Activated CD4-positive, alpha-beta T cell treated with anti-CD3 and anti-CD28 coated beads, Interleukin-2, amount 50 U/mL, for 1 hour (primary cell): Measurements from ENCODE around the gene SDCBP2.

Experiments
- DNase-seq: peaks from one replicate; pipeline ENCODE4 v3.0.0-alpha.2; 2020

Gene SDCBP2

DNA sequence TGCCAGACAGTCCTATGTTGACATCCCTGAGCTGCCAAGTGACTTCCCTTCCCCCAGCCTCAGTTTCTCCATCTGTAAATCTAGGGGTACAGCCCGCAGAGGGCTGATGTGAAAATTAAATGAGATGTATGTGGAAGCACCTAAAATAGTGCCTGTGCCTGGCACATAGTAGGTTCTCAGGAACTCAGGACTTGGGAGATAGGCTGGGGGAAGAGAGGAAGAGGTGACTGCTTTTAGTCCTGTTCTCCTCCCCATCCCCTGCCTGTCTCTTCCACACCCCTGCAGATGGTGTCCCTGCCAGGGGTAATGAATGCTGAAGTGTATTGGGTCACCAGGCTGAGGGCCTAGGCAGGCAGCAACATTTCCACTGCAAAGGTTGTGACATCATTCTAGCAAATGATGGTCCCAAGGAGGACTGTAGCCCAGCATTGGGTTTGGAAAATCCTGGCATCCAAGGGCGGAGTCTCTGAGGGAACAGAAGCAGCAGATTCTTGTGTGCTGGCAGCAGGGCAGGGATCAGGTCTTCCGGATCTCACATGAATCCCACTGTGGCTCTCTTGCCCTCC lies 61.0 kb downstream of the SDCBP2 start:
- DNase-seq, result no peak

DNA sequence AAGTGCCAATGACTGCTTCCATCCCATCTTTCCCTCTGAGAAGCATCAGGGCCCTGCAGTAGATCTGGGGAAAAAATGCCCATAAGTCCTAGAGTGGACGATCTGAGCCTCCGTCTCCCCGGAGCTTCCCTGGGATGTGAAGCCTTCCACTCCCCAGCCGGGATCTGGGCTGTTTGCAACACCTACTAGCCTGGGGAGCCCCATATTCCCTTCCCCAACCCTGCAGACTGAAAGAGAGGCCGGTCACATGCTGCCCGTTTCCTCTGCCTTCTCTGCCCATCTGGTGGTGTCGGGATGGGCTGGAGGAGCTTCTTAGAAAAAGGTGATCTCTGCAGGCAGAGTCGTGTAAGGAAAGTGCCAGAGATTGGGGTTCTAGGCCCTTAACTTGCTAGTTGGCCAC lies 61.8 kb downstream of the SDCBP2 start:
- no peak for DNase-seq

DNA sequence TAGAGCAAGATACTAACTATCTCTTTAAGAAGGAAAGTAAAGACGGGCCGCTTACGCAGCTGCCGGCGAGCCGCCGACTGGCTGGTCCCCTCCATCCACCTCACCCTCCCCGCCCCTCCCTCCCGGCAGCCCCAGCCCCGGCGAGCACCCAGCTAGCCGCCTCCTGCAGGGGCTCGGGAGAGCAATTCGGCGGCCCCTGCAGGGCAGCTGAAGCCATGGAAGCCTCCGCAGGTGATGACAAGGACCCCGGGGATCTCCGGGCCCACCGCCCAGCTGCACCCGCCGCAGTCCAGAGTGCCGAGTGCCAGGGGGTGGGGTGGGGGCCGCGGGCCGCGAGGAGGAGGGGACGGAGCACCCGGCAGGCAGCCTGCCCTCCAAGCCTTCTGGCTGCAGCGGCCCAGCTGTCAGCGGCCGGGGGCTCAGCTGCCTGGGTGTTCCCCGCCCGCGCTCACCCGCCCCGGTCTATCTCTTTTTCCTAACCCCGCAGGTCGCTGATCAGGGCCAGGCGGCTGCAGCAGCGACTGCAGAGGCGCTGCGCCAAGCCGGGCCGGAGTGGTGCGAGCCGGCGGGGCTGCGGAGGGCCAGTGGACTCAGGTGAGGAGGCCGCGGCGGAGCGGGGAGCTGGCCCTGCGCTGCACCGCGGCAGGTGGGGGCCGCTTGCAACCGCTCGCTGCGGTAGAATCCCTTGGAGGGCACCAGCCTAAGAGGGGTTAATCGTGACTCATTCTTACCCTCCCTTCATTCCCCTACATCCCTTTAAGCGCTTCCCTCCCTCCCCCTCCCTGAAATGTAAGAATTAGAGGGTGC lies 62.6 kb downstream of the SDCBP2 start, which contains the start of gene SNPH:
Gene SNPH, plus strand, starts transcription at position 128 of the 807 bp plus-strand sequence. CDS start 29,946 bp downstream, outside the sequence.
- DNase-seq, result peak; percentile 74

DNA sequence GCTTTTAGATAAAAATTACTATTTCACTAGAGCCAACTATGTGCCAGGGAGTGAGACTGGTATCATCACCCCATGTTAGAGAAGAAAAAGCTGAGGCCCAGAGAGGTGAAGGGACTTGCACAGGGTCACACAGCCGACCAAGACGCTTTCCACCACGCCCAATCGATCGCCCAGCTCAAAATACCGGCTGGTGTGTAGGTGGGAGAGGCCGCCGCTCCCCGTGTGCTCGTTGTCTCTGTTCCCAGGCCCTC lies 63.1 kb downstream of the SDCBP2 start:
- DNase-seq, result no peak

DNA sequence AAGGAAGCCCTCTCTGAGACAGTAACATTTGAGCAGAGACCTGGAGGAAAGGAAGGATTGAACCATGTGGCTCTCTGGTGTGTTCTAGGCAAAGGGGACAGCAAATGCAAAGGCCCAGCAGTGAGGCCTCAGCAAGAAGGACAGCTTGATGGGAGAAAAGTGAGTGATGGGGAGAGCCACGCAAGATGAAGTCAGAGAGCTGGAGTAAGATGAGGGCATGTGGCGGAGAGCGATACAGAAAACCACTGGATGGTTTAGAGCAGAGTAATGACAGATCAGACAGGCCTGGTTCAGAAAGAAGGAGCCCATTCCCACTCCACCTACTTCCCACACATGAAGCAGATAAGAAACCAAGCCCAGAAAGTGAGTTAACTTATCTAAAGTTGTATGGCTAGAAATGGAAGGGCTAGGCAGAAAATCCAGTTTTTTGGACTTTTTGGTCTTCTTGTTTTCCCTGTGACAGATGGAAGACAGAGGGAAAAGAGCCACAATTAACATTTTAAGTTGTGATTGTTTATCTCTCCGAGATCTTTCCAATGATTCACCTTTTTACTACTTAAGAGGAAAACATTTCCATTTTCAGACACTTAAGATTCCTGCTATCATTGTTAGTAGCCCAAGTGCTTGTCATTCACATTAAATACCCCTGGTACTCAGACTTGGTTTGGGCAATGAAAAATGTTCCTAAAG lies 63.6 kb downstream of the SDCBP2 start:
- no peak for DNase-seq

DNA sequence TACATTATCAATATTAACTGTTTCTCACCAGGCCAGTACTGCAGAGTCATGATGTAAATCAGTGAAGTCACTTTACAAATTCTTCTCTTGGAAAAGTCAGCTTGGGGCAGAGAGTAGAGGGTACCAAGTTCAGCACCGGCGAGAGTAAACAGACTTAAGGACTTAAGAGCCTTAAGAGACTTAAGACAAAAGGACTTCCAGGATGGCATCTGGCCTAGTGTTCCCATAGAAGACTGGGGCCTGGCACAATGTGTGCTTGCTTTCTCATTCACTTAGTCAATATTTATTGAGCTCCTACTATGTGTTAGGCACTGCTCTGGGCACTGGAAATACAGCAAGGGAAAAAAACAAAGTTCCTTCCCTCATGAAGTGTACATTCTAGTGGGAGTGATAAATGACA lies 64.2 kb downstream of the SDCBP2 start:
- no peak for DNase-seq

DNA sequence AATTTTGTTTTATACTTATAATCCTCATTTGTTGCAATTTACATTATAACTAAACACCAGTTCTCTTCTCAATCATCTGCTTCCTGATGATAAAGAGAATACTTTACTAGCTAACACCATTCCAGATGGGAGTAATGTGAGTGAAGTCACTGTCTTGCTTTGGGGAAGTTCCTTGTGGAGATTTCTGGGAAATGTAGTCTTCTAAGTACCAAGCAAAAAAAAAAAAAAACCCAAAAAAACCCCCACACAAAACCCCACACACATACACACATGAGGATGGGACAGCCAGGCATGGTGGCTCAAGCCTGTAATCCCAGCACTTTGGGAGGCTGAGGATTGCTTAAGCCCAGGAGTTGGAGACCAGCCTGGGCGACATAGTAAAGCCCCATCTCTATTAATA lies 65.1 kb downstream of the SDCBP2 start:
- DNase-seq, result no peak
